ENCODE results near the gene KANSL2.
"Not testable (repeated sequence)": the region's sequence is repeated elsewhere in the genome, so short reads cannot be mapped to it uniquely, and the experiment has no call there.

The KANSL2 gene, protein sequence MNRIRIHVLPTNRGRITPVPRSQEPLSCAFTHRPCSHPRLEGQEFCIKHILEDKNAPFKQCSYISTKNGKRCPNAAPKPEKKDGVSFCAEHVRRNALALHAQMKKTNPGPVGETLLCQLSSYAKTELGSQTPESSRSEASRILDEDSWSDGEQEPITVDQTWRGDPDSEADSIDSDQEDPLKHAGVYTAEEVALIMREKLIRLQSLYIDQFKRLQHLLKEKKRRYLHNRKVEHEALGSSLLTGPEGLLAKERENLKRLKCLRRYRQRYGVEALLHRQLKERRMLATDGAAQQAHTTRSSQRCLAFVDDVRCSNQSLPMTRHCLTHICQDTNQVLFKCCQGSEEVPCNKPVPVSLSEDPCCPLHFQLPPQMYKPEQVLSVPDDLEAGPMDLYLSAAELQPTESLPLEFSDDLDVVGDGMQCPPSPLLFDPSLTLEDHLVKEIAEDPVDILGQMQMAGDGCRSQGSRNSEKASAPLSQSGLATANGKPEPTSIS

DNA sequence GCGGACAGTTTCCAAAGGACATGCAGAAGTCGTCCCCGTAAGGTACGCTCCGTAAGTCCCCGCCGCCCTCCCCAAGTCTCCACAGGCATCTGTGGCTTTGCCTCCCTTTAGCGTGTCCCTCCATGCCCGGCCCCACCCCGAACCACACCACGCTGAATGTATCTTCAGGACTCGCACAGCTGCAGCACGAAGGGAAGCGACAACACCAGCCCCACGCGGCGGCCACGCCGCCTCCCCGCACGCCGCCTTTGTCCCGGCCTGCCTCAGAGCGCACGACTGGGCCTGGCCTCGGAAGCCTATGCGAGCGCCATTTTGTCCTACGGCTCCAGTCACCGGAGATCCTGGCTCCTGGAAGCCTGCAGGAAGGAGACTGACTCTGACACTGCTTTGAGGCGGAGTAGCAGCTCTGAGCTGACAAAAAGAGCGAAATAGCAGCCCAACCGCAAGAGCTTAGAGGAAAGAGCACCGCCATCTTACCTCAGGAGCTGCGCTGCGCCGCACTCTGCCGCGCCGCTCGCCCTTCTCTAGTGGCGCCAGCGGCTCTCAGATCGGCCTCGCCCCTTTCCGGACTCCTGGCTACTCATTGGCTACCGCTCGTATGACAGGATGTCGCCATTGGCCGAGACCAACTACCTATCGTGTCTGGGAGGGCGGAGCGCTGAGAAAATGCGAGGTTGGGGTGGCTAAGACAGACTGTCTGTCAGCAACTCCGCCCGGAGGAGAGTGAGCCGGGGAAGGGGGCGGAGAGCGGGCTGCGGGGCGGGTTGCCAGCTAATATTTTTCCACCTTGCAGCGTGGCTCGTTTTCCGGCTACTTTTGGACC, at the start of gene KANSL2:
Gene KANSL2 (minus strand): TSS at position 529 of the 823 bp plus-strand sequence. CDS start 606 bp downstream, outside the sequence.
- TF ChIP-seq Cebpa-rat (IDR thresholded peaks at IDR 0.05) = no peak
- H3K36me3 ChIP-seq = peaks cover 21 to 43% (median 39%) of the 10 kb centered on the region in 11 experiments
- H3K27ac ChIP-seq = peak within 1 kb of the TSS; percentile 88 to 98 (median 95)
- H3K4me3 ChIP-seq = peak within 1 kb of the TSS; percentile 75 to 94 (median 84)
- H3K9ac ChIP-seq = peak within 1 kb of the TSS; percentile 90 to 98 (median 95)
- no peaks in the 10 kb centered on the region for H3K27me3 ChIP-seq
- H3K4me1 ChIP-seq = peaks cover 37 to 50% (median 46%) of the 10 kb centered on the region in 10 experiments
- peak within 1 kb of the TSS; percentile 79 to 93 (median 90) for H3K4me2 ChIP-seq
- H3K9me3 ChIP-seq (replicated peaks in 1 of 11) = no peaks in the 10 kb centered on the region
- peaks cover 16 to 49% (median 40%) of the 10 kb centered on the region in 11 experiments; a peak in 21 of 22 replicates for H4K20me1 ChIP-seq

DNA sequence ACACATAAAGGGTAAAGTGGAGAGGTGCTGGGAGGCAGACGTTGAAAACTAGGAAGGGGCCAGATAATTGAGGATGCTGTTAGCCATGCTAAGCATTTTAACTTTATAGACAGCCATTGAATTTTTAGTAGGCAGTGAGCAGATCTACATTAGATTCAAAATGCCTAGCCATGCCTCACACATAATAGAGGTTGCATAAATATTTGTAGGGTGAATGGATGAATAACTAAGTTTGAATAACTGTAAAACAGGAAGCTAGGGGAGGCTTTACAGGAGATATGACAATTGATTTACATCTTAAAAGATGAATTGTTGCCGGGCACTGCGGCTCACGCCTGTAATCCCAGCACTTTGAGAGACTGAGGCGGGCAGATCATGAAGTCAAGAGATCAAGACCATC, 46.8 kb upstream of the KANSL2 start:
- no peaks in the 10 kb centered on the region for H3K9me3 ChIP-seq (replicated peaks in 1 of 11)
- H4K20me1 ChIP-seq = no peaks in the 10 kb centered on the region
- H3K4me2 ChIP-seq = no peak overlapping the region
- no peak overlapping the region for H3K4me3 ChIP-seq
- H3K36me3 ChIP-seq = no peaks in the 10 kb centered on the region
- no peak for TF ChIP-seq Cebpa-rat (IDR thresholded peaks at IDR 0.05)
- no peaks in the 10 kb centered on the region for H3K27me3 ChIP-seq
- no peak overlapping the region for H3K27ac ChIP-seq
- H3K9ac ChIP-seq = no peak overlapping the region
- H3K4me1 ChIP-seq = no peaks in the 10 kb centered on the region

DNA sequence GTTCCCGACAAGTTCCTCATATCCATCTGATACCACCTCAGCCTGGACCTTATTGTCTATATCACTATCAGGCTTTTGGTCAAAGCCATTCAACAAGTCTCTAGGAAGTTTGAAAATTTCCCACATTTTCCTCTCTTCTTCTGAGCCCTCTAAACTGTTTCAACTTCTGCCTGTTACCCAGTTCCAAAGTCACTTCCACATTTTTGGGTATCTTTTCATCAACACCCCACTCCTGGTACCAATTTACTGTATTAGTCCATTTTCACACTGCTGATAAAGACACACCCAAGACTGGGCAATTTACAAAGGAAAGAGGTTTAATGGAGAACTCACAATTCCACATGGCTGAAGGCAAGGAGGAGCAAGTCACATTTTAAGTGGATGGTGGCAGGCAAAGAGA, 38.7 kb upstream of the KANSL2 start:
- H3K36me3 ChIP-seq, H3K4me3 ChIP-seq, H3K4me1 ChIP-seq, H3K4me2 ChIP-seq, H3K27me3 ChIP-seq, H3K27ac ChIP-seq, H3K9ac ChIP-seq, H4K20me1 ChIP-seq: not testable (repeated sequence)
- peaks cover 22 to 37% (median 32%) of the 10 kb centered on the region in 11 experiments for H3K9me3 ChIP-seq (replicated peaks in 1 of 11)

- Histone ChIP-seq H3K9me3 (replicated peaks in 1 of 11) (peaks cover 22 to 37% (median 32%) of the 10 kb centered on the region in 11 experiments), H3K4me1 (peaks cover 5 to 14% (median 10%) of the 10 kb centered on the region in 10 experiments), H4K20me1 (peaks cover 0 to 11% (median 5%) of the 10 kb centered on the region in 11 experiments; a peak in 11 of 22 replicates)
- not testable (repeated sequence) for H3K27me3 ChIP-seq, H3K9ac ChIP-seq, H3K36me3 ChIP-seq, H3K27ac ChIP-seq, H3K4me2 ChIP-seq, H3K4me3 ChIP-seq
Measured at GRCh38 chr12:48720171-48720570, 38.1 kb upstream of the KANSL2 start.

DNA sequence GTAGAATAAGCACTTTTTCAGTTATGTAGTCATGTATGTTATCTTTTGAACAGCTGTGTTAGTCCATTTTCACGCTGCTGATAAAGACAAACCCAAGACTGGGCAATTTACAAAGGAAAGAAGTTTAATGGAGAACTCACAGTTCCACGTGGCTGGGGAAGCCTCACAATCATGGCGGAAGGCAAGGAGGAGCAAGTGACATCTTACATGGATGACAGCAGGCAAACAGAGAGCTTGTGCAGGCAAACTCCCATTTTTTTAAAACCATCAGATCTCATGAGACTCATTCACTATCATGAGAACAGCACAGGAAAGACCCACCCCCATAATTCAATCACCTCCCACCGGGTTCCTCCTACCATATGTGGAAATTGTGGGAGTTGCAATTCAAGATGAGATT, 37.0 kb upstream of the KANSL2 start:
- H3K4me2 ChIP-seq, H3K27me3 ChIP-seq, H3K9ac ChIP-seq, H3K4me3 ChIP-seq, H3K27ac ChIP-seq: not testable (repeated sequence)
- Histone ChIP-seq H3K36me3 (peaks cover 4 to 16% (median 14%) of the 10 kb centered on the region in 11 experiments), H3K9me3 (replicated peaks in 1 of 11) (peaks cover 22 to 37% (median 32%) of the 10 kb centered on the region in 11 experiments), H4K20me1 (peaks cover 9 to 23% (median 16%) of the 10 kb centered on the region in 11 experiments; a peak in 20 of 22 replicates), H3K4me1 (peaks cover 16 to 26% (median 22%) of the 10 kb centered on the region in 10 experiments)

DNA sequence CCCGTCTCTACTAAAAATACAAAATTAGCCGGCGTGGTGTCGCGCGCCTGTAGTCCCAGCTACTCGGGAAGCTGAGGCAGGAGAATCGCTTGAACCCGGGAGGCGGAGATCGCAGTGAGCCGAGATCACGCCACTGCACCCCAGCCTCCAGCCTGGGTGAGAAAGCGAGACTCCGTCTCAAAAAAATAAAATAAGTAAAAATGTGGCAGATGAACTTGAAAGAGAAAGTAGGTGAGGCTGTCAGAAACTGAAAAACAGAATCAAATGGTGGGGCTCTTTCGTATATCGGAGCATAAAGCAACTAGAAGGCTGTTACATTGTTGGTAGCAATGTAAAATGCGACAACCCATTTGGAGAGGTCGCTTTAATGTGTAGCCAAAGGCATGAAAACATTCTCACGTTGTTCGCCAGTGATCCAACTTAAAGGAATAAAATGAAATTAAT, 35.2 kb upstream of the KANSL2 start:
- Histone ChIP-seq H3K9me3 (replicated peaks in 1 of 11) (peaks cover 22 to 37% (median 32%) of the 10 kb centered on the region in 11 experiments), H3K27me3 (no peaks in the 10 kb centered on the region), H3K4me3 (peak overlapping the region; percentile 73 to 96 (median 88)), H3K4me1 (peaks cover 24 to 34% (median 30%) of the 10 kb centered on the region in 10 experiments), H3K36me3 (peaks cover 22 to 33% (median 31%) of the 10 kb centered on the region in 11 experiments), H3K9ac (peak overlapping the region; percentile 88 to 97 (median 94)), H4K20me1 (peaks cover 24 to 40% (median 33%) of the 10 kb centered on the region in 11 experiments; a peak in 20 of 22 replicates), H3K4me2 (peak overlapping the region; percentile 54 to 88 (median 74)), H3K27ac (peak overlapping the region; percentile 87 to 97 (median 94))
- no peak for TF ChIP-seq Cebpa-rat (IDR thresholded peaks at IDR 0.05)

- Histone ChIP-seq H3K27ac (peak within 1 kb of the TSS; percentile 87 to 97 (median 94)), H3K4me2 (peak within 1 kb of the TSS; percentile 76 to 97 (median 90)), H4K20me1 (peaks cover 28 to 46% (median 39%) of the 10 kb centered on the region in 11 experiments; a peak in 20 of 22 replicates), H3K36me3 (peaks cover 27 to 39% (median 37%) of the 10 kb centered on the region in 11 experiments), H3K9me3 (replicated peaks in 1 of 11) (peaks cover 22 to 33% (median 27%) of the 10 kb centered on the region in 11 experiments), H3K9ac (peak within 1 kb of the TSS; percentile 88 to 97 (median 95)), H3K4me3 (peak within 1 kb of the TSS; percentile 73 to 96 (median 88)), H3K27me3 (no peaks in the 10 kb centered on the region), H3K4me1 (peaks cover 24 to 34% (median 30%) of the 10 kb centered on the region in 10 experiments)
- TF ChIP-seq Cebpa-rat (IDR thresholded peaks at IDR 0.05) = peak in 1 of 11 experiments; percentile 71; a peak in 2 of 22 replicates
Measured at GRCh38 chr12:48716493-48717251, 34.6 kb upstream of the KANSL2 start, which contains the start of gene CCNT1. Gene CCNT1 (minus strand): TSS chr12:48716707. CDS start chr12:48716675, 32 bp downstream.

- H3K4me3 ChIP-seq = peak overlapping the region; percentile 73 to 96 (median 88)
- H3K4me1 ChIP-seq = peaks cover 24 to 34% (median 30%) of the 10 kb centered on the region in 10 experiments
- H3K27me3 ChIP-seq = no peaks in the 10 kb centered on the region
- H3K4me2 ChIP-seq = peak overlapping the region; percentile 75 to 97 (median 90)
- peaks cover 34 to 52% (median 44%) of the 10 kb centered on the region in 11 experiments; a peak in 20 of 22 replicates for H4K20me1 ChIP-seq
- H3K9ac ChIP-seq = peak overlapping the region; percentile 88 to 97 (median 95)
- H3K9me3 ChIP-seq (replicated peaks in 1 of 11) = peaks cover 19 to 27% (median 23%) of the 10 kb centered on the region in 11 experiments
- peaks cover 32 to 45% (median 42%) of the 10 kb centered on the region in 11 experiments for H3K36me3 ChIP-seq
- TF ChIP-seq Cebpa-rat (IDR thresholded peaks at IDR 0.05) = no peak
- peak overlapping the region; percentile 87 to 97 (median 94) for H3K27ac ChIP-seq
Measured at GRCh38 chr12:48716168-48716492, 34.1 kb upstream of the KANSL2 start.
